PC-3 (cell line): Measurements from ENCODE around the gene SLF1. TPM values are rescaled to one million over a fixed set of nuclear protein-coding genes. Genes with fewer than 3 reads are reported as not detected.

ENCODE experiments used
- ATAC-seq: fragments of 200-7000 bp; cut with Tn5 transposase; 2 replicates; pipeline ENCODE4 v1.9.1; 2020; ENCODE audit warnings: mild to moderate bottlenecking, moderate library complexity
- BruUV-seq: library from RNA; stranded (reverse); fragments of 400-500 nt; replicated peaks from 2 replicates; lab custom pipeline; 2021; lab: Mats Ljungman, UMichigan
- CTCF ChIA-PET: fragments of 300-600 bp; sonication (Branson Sonifier 250); formaldehyde crosslinking; loops from one replicate; lab custom pipeline; 2022; ENCODE audit warnings: antibody characterized with exemption; lab: Charles Lee
- POLR2A ChIA-PET: fragments of 300-600 bp; sonication (Branson Sonifier 250); formaldehyde crosslinking; loops from one replicate; lab custom pipeline; 2022; ENCODE audit warnings: antibody characterized with exemption; ENCODE audit not compliant: unreplicated experiment; lab: Charles Lee
- DNase-seq: peaks from one replicate; pipeline ENCODE4 v3.0.0-alpha.2; 2015
- H2AFZ ChIP-seq: fragments of 300-600 bp; sonication (generic); 2 replicates; pipeline ENCODE4 v1.6.0; 2016; ENCODE audit warnings: antibody characterized with exemption, low read length
- H3F3A ChIP-seq: fragments of 300-600 bp; sonication (generic); one replicate; pipeline ENCODE4 v1.6.0; 2017; ENCODE audit warnings: antibody characterized with exemption, low read length, control low read depth, mild to moderate bottlenecking; ENCODE audit not compliant: unreplicated experiment
- H3K27ac ChIP-seq: fragments of 300-600 bp; sonication (generic); 2 replicates; pipeline ENCODE4 v1.5.1; 2016; ENCODE audit warnings: mild to moderate bottlenecking, low read length
- H3K27me3 ChIP-seq: fragments of 300-600 bp; sonication (generic); 2 replicates; pipeline ENCODE4 v1.6.1; 2016; ENCODE audit warnings: low read length, mixed read lengths
- H3K36me3 ChIP-seq: fragments of 300-600 bp; sonication (generic); 2 replicates; pipeline ENCODE4 v1.6.1; 2016; ENCODE audit warnings: low read depth, mixed run types, low read length, mixed read lengths
- H3K4me1 ChIP-seq: fragments of 300-600 bp; sonication (generic); 2 replicates; pipeline ENCODE4 v1.5.1; 2016; ENCODE audit warnings: low read length; ENCODE audit not compliant: insufficient read depth
- H3K4me2 ChIP-seq: fragments of 300-600 bp; sonication (generic); 2 replicates; pipeline ENCODE4 v1.6.0; 2016; ENCODE audit warnings: low read length
- H3K4me3 ChIP-seq: fragments of 300-600 bp; sonication (generic); 2 replicates; pipeline ENCODE4 v1.5.1; 2016; ENCODE audit warnings: mild to moderate bottlenecking, low read length, mixed read lengths
- H3K79me2 ChIP-seq: fragments of 300-600 bp; sonication (generic); 2 replicates; pipeline ENCODE4 v1.6.1; 2017; ENCODE audit warnings: low read length, mixed read lengths
- H3K9ac ChIP-seq: fragments of 300-600 bp; sonication (generic); 2 replicates; pipeline ENCODE4 v1.6.0; 2016; ENCODE audit warnings: mild to moderate bottlenecking, low read length
- H3K9me2 ChIP-seq: fragments of 300-600 bp; sonication (generic); replicated peaks from 2 replicates; pipeline ENCODE4 v1.6.1; 2016; ENCODE audit warnings: mixed run types, low read length, mixed read lengths
- H3K9me3 ChIP-seq: fragments of 300-600 bp; sonication (generic); 2 replicates; pipeline ENCODE4 v1.6.1; 2016; ENCODE audit warnings: low read length, mixed read lengths
- H4K20me1 ChIP-seq: fragments of 300-600 bp; sonication (generic); 2 replicates; pipeline ENCODE4 v1.6.1; 2016; ENCODE audit warnings: low read length, mixed read lengths
- EZH2 ChIP-seq: fragments of 300-600 bp; sonication (generic); IDR thresholded peaks from one replicate; pipeline ENCODE4 v1.6.1; 2017; ENCODE audit warnings: antibody characterized with exemption, mild to moderate bottlenecking, low read length; ENCODE audit not compliant: unreplicated experiment
- EZH2phosphoT487 ChIP-seq: fragments of 300-600 bp; sonication (generic); IDR thresholded peaks from 2 replicates; pipeline ENCODE4 v1.6.1; 2018; ENCODE audit warnings: mild to moderate bottlenecking, antibody characterized with exemption, low read length, borderline replicate concordance
- intact Hi-C: fragments of 100-400 bp; cut with micrococcal nuclease; formaldehyde crosslinking; loops from 2 replicates; pipeline ENCODE4 v1.9.0; 2023
- total RNA-seq: library from RNA; depleted of rRNA; stranded (reverse); fragments of >200 nt; gene quantifications from 2 replicates; pipeline ENCODE4 v1.2.3, GENCODE V29; 2014
- TF ChIP-seq, protein P1 (sequence below): fragments of 300-600 bp; sonication (generic); conservative IDR thresholded peaks from 2 replicates; pipeline ENCODE4 v1.5.1; 2017; ENCODE audit warnings: antibody characterized with exemption, low read depth, mild to moderate bottlenecking, low read length

SLF1 gene
- total RNA-seq, 1 experiment from 2014 or later, result 23.6 TPM

DNA sequence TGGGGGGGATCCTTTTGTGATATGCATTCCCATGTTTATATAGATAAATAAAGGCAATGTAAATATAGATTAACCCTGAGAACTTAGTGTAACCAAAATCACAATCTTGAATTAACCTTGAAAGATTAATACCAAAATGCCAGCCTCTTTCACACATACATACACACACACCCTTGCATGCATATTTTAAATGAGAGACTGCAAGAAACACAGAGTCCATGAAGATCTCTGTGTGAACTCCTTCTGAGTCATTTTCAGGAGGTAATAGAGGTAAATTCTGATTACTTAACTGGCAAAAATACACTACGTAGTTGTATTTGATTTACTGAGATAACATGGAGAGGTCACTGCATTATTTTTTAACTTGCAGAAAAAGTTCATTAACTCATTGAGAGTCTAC is 118.0 kb downstream of the SLF1 start:
- H3K4me2 ChIP-seq, result no peak overlapping the region
- TF ChIP-seq EZH2phosphoT487, result no peak
- no peak for TF ChIP-seq EZH2
- TF ChIP-seq, protein P1, sequence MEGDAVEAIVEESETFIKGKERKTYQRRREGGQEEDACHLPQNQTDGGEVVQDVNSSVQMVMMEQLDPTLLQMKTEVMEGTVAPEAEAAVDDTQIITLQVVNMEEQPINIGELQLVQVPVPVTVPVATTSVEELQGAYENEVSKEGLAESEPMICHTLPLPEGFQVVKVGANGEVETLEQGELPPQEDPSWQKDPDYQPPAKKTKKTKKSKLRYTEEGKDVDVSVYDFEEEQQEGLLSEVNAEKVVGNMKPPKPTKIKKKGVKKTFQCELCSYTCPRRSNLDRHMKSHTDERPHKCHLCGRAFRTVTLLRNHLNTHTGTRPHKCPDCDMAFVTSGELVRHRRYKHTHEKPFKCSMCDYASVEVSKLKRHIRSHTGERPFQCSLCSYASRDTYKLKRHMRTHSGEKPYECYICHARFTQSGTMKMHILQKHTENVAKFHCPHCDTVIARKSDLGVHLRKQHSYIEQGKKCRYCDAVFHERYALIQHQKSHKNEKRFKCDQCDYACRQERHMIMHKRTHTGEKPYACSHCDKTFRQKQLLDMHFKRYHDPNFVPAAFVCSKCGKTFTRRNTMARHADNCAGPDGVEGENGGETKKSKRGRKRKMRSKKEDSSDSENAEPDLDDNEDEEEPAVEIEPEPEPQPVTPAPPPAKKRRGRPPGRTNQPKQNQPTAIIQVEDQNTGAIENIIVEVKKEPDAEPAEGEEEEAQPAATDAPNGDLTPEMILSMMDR, result no peak
- no peaks in the 10 kb centered on the region for H3K9me3 ChIP-seq
- ChIA-PET CTCF (no interaction called here), POLR2A (no interaction called here)
- no peaks in the 10 kb centered on the region for H3K9me2 ChIP-seq
- no peaks in the 10 kb centered on the region for H4K20me1 ChIP-seq
- H3K27me3 ChIP-seq, result no peaks in the 10 kb centered on the region
- no peak overlapping the region for H3K9ac ChIP-seq
- no peaks in the 10 kb centered on the region for H3K79me2 ChIP-seq
- no peaks in the 10 kb centered on the region for H3F3A ChIP-seq
- no peaks in the 10 kb centered on the region for H3K4me1 ChIP-seq
- intact Hi-C loops, result loop anchor here (5.0 kb wide), 2 partner anchors 44 to 484 kb away; no protein-coding TSS in a partner anchor
- DNase-seq (no peak), ATAC-seq (no peak)
- no peak overlapping the region for H2AFZ ChIP-seq
- no peaks in the 10 kb centered on the region for H3K36me3 ChIP-seq
- H3K4me3 ChIP-seq, result no peak overlapping the region
- H3K27ac ChIP-seq, result no peak overlapping the region
- no TSS peak for BruUV-seq

DNA sequence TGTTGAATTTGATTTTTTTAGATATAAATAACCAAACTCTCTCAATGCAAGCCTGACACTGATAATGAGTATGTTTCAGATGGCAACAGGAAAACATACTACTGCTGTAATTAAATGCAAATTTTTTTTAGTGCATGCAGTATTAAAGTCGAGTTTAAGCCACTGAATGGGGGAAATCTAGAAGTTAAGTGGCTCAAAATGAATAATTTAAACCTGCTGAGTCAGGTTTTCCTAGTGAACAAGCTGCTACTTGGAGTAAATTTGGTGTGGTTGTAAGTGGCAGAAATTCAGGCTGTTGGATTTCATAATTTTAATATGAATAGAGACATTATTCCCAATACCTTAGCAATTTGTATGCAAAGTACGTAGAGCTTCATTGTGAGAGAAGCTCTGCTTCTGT is 121.8 kb downstream of the SLF1 start:
- no peak overlapping the region for H3K27ac ChIP-seq
- no peak overlapping the region for H3K9ac ChIP-seq
- no peaks in the 10 kb centered on the region for H3K9me2 ChIP-seq
- no TSS peak for BruUV-seq
- DNase-seq, result no peak
- ATAC-seq, result no peak
- H3K4me1 ChIP-seq, result no peaks in the 10 kb centered on the region
- POLR2A ChIA-PET, result no interaction called here
- no peaks in the 10 kb centered on the region for H3F3A ChIP-seq
- CTCF ChIA-PET, result no interaction called here
- intact Hi-C loops, result no loop called here
- no peaks in the 10 kb centered on the region for H3K79me2 ChIP-seq
- no peak overlapping the region for H3K4me3 ChIP-seq
- no peaks in the 10 kb centered on the region for H3K27me3 ChIP-seq
- no peaks in the 10 kb centered on the region for H3K9me3 ChIP-seq
- no peaks in the 10 kb centered on the region for H3K36me3 ChIP-seq
- H3K4me2 ChIP-seq, result no peak overlapping the region
- H4K20me1 ChIP-seq, result no peaks in the 10 kb centered on the region
- TF ChIP-seq, protein P1, result no peak
- no peak for TF ChIP-seq EZH2phosphoT487
- no peak for TF ChIP-seq EZH2
- no peak overlapping the region for H2AFZ ChIP-seq

DNA sequence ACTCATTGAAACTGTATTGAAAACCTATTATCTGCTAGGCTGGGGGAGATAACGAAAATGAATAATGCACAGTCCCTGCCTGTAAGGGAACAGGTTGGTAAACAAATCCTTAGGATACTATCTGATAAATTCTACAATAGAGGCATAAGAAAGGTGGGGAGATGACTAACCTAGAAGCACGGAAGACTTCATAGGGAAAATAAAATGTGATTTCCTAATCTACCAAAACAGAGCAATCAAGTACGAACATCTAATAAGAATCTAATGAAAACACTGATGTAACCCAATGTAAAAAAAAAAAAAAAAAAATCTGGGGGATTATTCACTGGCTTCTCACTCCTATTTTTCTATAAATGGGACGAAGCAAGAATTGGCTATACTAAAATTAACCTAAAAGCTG is 124.4 kb downstream of the SLF1 start:
- no TSS peak for BruUV-seq

More for the DNA sequence above, 124.4 kb downstream of the SLF1 start:
- no peaks in the 10 kb centered on the region for H3K9me2 ChIP-seq
- no peaks in the 10 kb centered on the region for H3K27me3 ChIP-seq
- intact Hi-C loops, result no loop called here
- H3K9me3 ChIP-seq, result no peaks in the 10 kb centered on the region
- no peak for ATAC-seq
- H3F3A ChIP-seq, result no peaks in the 10 kb centered on the region
- no peak overlapping the region for H3K4me3 ChIP-seq
- H3K4me2 ChIP-seq, result no peak overlapping the region
- H3K36me3 ChIP-seq, result no peaks in the 10 kb centered on the region
- H4K20me1 ChIP-seq, result no peaks in the 10 kb centered on the region
- no peak overlapping the region for H3K27ac ChIP-seq
- no peak for TF ChIP-seq EZH2phosphoT487
- TF ChIP-seq, protein P1, result no peak
- TF ChIP-seq EZH2, result no peak
- H3K4me1 ChIP-seq, result peaks cover 12% of the 10 kb centered on the region
- no peak overlapping the region for H2AFZ ChIP-seq
- no peak overlapping the region for H3K9ac ChIP-seq
- no peak for DNase-seq
- ChIA-PET POLR2A (no interaction called here), CTCF (no interaction called here)
- no peaks in the 10 kb centered on the region for H3K79me2 ChIP-seq
